HepG2 (cell line): Measurements from ENCODE around the gene GMEB2. TPM values are rescaled to one million over a fixed set of nuclear protein-coding genes. Genes with fewer than 3 reads are reported as not detected.

Experiments used
- ATF1 ChIP-seq: IDR thresholded peaks from 2 replicates; pipeline ENCODE4 v1.6.1; 2016; ENCODE audit warnings: mild to moderate bottlenecking, control low read depth
- ATF3 ChIP-seq: sonication (generic); formaldehyde crosslinking; IDR thresholded peaks from 2 replicates; pipeline ENCODE4 v1.4.0; 2020; ENCODE audit warnings: missing genetic modification reagents
- EHMT2 ChIP-seq: fragments of 200-600 bp; sonication (generic); IDR thresholded peaks from 2 replicates; pipeline ENCODE4 v1.7.0; 2017; ENCODE audit warnings: antibody characterized with exemption, low read depth, low read length, borderline replicate concordance
- ELF1 ChIP-seq: sonication (generic); formaldehyde crosslinking; IDR thresholded peaks from 2 replicates; pipeline ENCODE4 v1.4.0; 2020; ENCODE audit warnings: missing genetic modification reagents
- GFI1 ChIP-seq: sonication (generic); formaldehyde crosslinking; IDR thresholded peaks from 2 replicates; pipeline ENCODE4 v1.5.0; 2020; ENCODE audit warnings: missing genetic modification reagents, mild to moderate bottlenecking, borderline replicate concordance
- MXD3 ChIP-seq: IDR thresholded peaks from 2 replicates; pipeline ENCODE4 v1.6.1; 2016; ENCODE audit warnings: mild to moderate bottlenecking, missing biosample characterization, missing genetic modification reagents
- MYC ChIP-seq: sonication (generic); formaldehyde crosslinking; IDR thresholded peaks from 2 replicates; pipeline ENCODE4 v1.9.0; 2021; ENCODE audit warnings: missing genetic modification reagents, borderline replicate concordance
- NFIC ChIP-seq: IDR thresholded peaks from 2 replicates; pipeline ENCODE4 v1.6.1; 2012; ENCODE audit warnings: mild to moderate bottlenecking, low read length, inconsistent platforms
- RARG ChIP-seq: sonication (generic); formaldehyde crosslinking; IDR thresholded peaks from 2 replicates; pipeline ENCODE4 v1.4.0; 2020; ENCODE audit warnings: low read depth, mild to moderate bottlenecking, missing genetic modification reagents
- ZBTB14 ChIP-seq: sonication (generic); formaldehyde crosslinking; IDR thresholded peaks from 2 replicates; pipeline ENCODE4 v1.4.0; 2020; ENCODE audit warnings: missing genetic modification reagents
- ZFP36L1 ChIP-seq: sonication (generic); formaldehyde crosslinking; IDR thresholded peaks from 2 replicates; pipeline ENCODE4 v1.8.0; 2022; ENCODE audit warnings: mild to moderate bottlenecking, missing genetic modification reagents, moderate library complexity
- ZFP82 ChIP-seq: sonication (generic); formaldehyde crosslinking; IDR thresholded peaks from 2 replicates; pipeline ENCODE4 v1.5.1; 2020; ENCODE audit warnings: mild to moderate bottlenecking, missing genetic modification reagents, borderline replicate concordance
- ZKSCAN8 ChIP-seq: IDR thresholded peaks from 2 replicates; pipeline ENCODE4 v1.6.1; 2016; ENCODE audit warnings: borderline replicate concordance, missing genetic modification reagents, missing compliant biosample characterization
- ZNF10 ChIP-seq: sonication (generic); formaldehyde crosslinking; IDR thresholded peaks from 2 replicates; pipeline ENCODE4 v1.4.0; 2020; ENCODE audit warnings: mild to moderate bottlenecking, low read depth, missing genetic modification reagents, borderline replicate concordance
- ZNF207 ChIP-seq: fragments of 450-650 bp; IDR thresholded peaks from 2 replicates; pipeline ENCODE4 v1.6.1; 2016; ENCODE audit warnings: antibody characterized with exemption, borderline replicate concordance
- ZNF264 ChIP-seq: sonication (generic); formaldehyde crosslinking; IDR thresholded peaks from 2 replicates; pipeline ENCODE4 v1.4.0; 2020; ENCODE audit warnings: missing genetic modification reagents
- ZNF614 ChIP-seq: IDR thresholded peaks from 2 replicates; pipeline ENCODE4 v1.6.1; 2018; ENCODE audit warnings: missing biosample characterization, missing genetic modification reagents, inconsistent platforms, borderline replicate concordance
- ZNF746 ChIP-seq: sonication (generic); formaldehyde crosslinking; IDR thresholded peaks from 2 replicates; pipeline ENCODE4 v1.8.0; 2022; ENCODE audit warnings: mild to moderate bottlenecking, missing genetic modification reagents
- ZNF883 ChIP-seq: sonication (generic); formaldehyde crosslinking; IDR thresholded peaks from 2 replicates; pipeline ENCODE4 v1.5.1; 2020; ENCODE audit warnings: mild to moderate bottlenecking, missing genetic modification reagents; ENCODE audit errors: not compliant biosample characterization
- ZSCAN31 ChIP-seq: sonication (generic); formaldehyde crosslinking; IDR thresholded peaks from 2 replicates; pipeline ENCODE4 v1.5.0; 2020; ENCODE audit warnings: low read depth, mild to moderate bottlenecking, missing genetic modification reagents
- polyA plus RNA-seq, 8 experiments: library from polyadenylated mRNA; depleted of rRNA in 3 of 8; stranded (reverse) in 7 of 8; unstranded in 1 of 8; fragments of >200 nt; fragmentation: Illumina TruSeq in 4 of 8; extraction: Trizol in 4 of 8; gene quantifications; 2 replicates each; pipeline versions ENCODE4 v1.2.1 to v1.2.3, GENCODE V29; 2011 to 2016; ENCODE audit warnings: low read depth in 4 of 8, missing spikeins in 1 of 8, mixed read lengths in 1 of 8; ENCODE audit not compliant: insufficient read depth in 1 of 8
- total RNA-seq, 5 experiments: library from RNA; depleted of rRNA; stranded (reverse); fragments of >200 nt; fragmentation: Illumina TruSeq; extraction: Trizol; gene quantifications; 2 replicates each; pipeline ENCODE4 v1.2.3, GENCODE V29; 2016; ENCODE audit warnings: low read depth in 1 of 5
- TF ChIP-seq, protein P1 (sequence below): sonication (generic); formaldehyde crosslinking; IDR thresholded peaks from 2 replicates; pipeline ENCODE4 v1.4.0; 2020; ENCODE audit warnings: low read depth, mild to moderate bottlenecking, missing genetic modification reagents
- TF ChIP-seq, protein P2 (sequence below): sonication (generic); formaldehyde crosslinking; IDR thresholded peaks from 2 replicates; pipeline ENCODE4 v1.5.0; 2020; ENCODE audit warnings: missing genetic modification reagents
- TF ChIP-seq, protein P3 (sequence below): sonication (generic); formaldehyde crosslinking; conservative IDR thresholded peaks from 2 replicates; pipeline ENCODE4 v1.8.0; 2022; ENCODE audit warnings: mild to moderate bottlenecking, moderate library complexity, missing genetic modification reagents
- TF ChIP-seq, protein P4 (sequence below): sonication (generic); formaldehyde crosslinking; IDR thresholded peaks from 2 replicates; pipeline ENCODE4 v1.5.0; 2020; ENCODE audit warnings: missing genetic modification reagents

The GMEB2 gene
- total and polyA plus RNA-seq, 2 of the 13 experiments (the other 11 are each of a cell fraction or from before 2014, with no cell fraction given), result 10.6 to 12.4 TPM

DNA sequence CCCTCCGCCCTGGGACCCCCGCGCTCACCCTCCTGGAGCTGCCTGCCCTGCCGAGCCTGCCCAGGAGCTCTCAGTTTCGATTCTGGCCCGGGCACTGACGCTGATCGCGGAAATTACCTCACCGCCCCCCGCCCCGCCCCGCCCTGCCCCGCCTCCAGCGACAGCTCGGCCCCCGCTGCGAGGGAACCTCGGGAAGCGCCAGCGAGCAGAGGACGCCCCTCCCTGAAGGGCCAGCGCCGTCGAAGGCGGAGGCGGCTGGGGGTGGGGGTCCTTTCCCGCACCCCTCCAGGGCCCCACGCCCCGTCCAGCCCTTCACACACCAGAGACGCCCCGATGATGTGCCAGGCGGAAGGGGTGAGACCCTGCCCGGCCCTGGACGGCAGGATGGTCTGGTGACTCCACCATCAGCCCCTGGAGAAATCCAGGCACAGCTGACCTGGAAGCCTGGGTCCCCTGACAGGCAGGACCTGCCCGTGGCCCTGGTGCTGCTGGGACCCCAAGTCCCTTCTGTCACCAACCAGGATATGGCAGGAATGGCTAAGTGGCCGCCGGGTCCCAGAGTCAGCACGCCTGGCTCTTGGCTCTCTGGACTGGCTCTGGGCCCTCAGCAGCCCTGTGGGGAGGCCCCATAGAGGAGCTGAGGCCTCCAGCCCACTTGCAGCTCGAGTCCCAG is 52.6 kb downstream of the GMEB2 start, which contains the start of gene HELZ2 (continued):
- TF ChIP-seq, protein P1, sequence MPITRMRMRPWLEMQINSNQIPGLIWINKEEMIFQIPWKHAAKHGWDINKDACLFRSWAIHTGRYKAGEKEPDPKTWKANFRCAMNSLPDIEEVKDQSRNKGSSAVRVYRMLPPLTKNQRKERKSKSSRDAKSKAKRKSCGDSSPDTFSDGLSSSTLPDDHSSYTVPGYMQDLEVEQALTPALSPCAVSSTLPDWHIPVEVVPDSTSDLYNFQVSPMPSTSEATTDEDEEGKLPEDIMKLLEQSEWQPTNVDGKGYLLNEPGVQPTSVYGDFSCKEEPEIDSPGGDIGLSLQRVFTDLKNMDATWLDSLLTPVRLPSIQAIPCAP (CRISPR knock-in tag), result no peak
- TF ChIP-seq ZBTB14 (CRISPR knock-in tag) (no peak), ZKSCAN8 (no peak), ZFP36L1 (CRISPR knock-in tag) (0 out of 2 replicates have a peak, but pooled peaks have one; percentile 9), ZNF883 (peak; percentile 52), ATF1 (CRISPR knock-in tag) (no peak), ZNF10 (CRISPR knock-in tag) (no peak), NFIC (no peak), EHMT2 (no peak), ZSCAN31 (no peak), MYC (CRISPR knock-in tag) (no peak), RARG (no peak), ELF1 (peak; percentile 48; the same call in 1 of the 2 replicates), ZNF614 (CRISPR knock-in tag) (no peak), GFI1 (CRISPR knock-in tag) (no peak), ZNF207 (no peak), ZNF264 (CRISPR knock-in tag) (peak; percentile 73; the same call in 1 of the 2 replicates), ZFP82 (CRISPR knock-in tag) (no peak), MXD3 (CRISPR knock-in tag) (peak; percentile 82), ZNF746 (no peak), ATF3 (CRISPR knock-in tag) (no peak; the same call in 1 of the 2 replicates)
- TF ChIP-seq, protein P2, sequence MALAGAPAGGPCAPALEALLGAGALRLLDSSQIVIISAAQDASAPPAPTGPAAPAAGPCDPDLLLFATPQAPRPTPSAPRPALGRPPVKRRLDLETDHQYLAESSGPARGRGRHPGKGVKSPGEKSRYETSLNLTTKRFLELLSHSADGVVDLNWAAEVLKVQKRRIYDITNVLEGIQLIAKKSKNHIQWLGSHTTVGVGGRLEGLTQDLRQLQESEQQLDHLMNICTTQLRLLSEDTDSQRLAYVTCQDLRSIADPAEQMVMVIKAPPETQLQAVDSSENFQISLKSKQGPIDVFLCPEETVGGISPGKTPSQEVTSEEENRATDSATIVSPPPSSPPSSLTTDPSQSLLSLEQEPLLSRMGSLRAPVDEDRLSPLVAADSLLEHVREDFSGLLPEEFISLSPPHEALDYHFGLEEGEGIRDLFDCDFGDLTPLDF, result no peak
- TF ChIP-seq, protein P3, sequence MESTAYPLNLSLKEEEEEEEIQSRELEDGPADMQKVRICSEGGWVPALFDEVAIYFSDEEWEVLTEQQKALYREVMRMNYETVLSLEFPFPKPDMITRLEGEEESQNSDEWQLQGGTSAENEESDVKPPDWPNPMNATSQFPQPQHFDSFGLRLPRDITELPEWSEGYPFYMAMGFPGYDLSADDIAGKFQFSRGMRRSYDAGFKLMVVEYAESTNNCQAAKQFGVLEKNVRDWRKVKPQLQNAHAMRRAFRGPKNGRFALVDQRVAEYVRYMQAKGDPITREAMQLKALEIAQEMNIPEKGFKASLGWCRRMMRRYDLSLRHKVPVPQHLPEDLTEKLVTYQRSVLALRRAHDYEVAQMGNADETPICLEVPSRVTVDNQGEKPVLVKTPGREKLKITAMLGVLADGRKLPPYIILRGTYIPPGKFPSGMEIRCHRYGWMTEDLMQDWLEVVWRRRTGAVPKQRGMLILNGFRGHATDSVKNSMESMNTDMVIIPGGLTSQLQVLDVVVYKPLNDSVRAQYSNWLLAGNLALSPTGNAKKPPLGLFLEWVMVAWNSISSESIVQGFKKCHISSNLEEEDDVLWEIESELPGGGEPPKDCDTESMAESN (CRISPR knock-in tag), result no peak
- TF ChIP-seq, protein P4, sequence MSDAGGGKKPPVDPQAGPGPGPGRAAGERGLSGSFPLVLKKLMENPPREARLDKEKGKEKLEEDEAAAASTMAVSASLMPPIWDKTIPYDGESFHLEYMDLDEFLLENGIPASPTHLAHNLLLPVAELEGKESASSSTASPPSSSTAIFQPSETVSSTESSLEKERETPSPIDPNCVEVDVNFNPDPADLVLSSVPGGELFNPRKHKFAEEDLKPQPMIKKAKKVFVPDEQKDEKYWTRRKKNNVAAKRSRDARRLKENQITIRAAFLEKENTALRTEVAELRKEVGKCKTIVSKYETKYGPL (CRISPR knock-in tag), result no peak
